K562 (cell line): ENCODE results near the gene OR8B3. TPM values are rescaled to one million over a fixed set of nuclear protein-coding genes. Genes with fewer than 3 reads are reported as not detected.
A peak's percentile ranks its signal among the peaks of the same experiment; 100 is the strongest.

Experiments used
- ATAC-seq: fragments of 200-7000 bp; cut with Tn5 transposase; 3 replicates; pipeline ENCODE4 v1.9.1; 2020; ENCODE audit warnings: moderate library complexity
- BruUV-seq: library from RNA; stranded (reverse); fragments of 400-500 nt; replicated peaks from 2 replicates; lab custom pipeline; 2021; lab: Mats Ljungman, UMichigan
- CTCF ChIA-PET: fragments of 300-600 bp; formaldehyde crosslinking; extraction: SDS; loops from one replicate; lab custom pipeline; 2021; ENCODE audit warnings: low intra/inter-chr PET ratio; lab: Yijun Ruan, JAX
- POLR2A ChIA-PET: fragments of 300-600, 350-650 bp; sonication (Branson Sonifier 250); formaldehyde crosslinking; extraction: SDS; loops from one replicate; lab custom pipeline; 2021; ENCODE audit warnings: antibody characterized with exemption, inconsistent platforms; lab: Yijun Ruan, JAX
- DNase-seq, 4 experiments: peaks; one replicate each; pipeline versions ENCODE4 v3.0.0 to v3.0.0-alpha.2; 2011 to 2018; ENCODE audit warnings: low spot score in 3 of 4, mixed read lengths in 3 of 4; ENCODE audit errors: extremely low read depth in 1 of 4
- FAIRE-seq: peaks from 2 replicates; lab custom pipeline; 2011; peaks lifted over from hg19 to GRCh38; lab: Jason Lieb, UNC
- H2AFZ ChIP-seq: 2 replicates; pipeline ENCODE4 v1.6.0; 2011; ENCODE audit warnings: low read depth, low read length, control low read depth, inconsistent platforms
- H3K27ac ChIP-seq: fragments of 200-600 bp; 3 replicates; pipeline ENCODE4 v1.8.0; 2011; ENCODE audit warnings: low read depth, mild to moderate bottlenecking, control low read depth, inconsistent platforms, low read length, moderate library complexity, mixed read lengths; ENCODE audit errors: extremely low read depth
- H3K27me3 ChIP-seq, 2 experiments: fragments of 300-600 bp in 1 of 2; 2 replicates in 1 of 2; 3 replicates in 1 of 2; pipeline versions ENCODE4 v1.6.0 to v1.8.0; 2011; ENCODE audit warnings: inconsistent platforms in 2 of 2, low read length in 2 of 2, mild to moderate bottlenecking in 1 of 2, mixed read lengths in 1 of 2, moderate library complexity in 1 of 2; ENCODE audit not compliant: control insufficient read depth in 2 of 2, insufficient read depth in 2 of 2
- H3K36me3 ChIP-seq: fragments of 300-600 bp; 3 replicates; pipeline ENCODE4 v1.8.0; 2011; ENCODE audit warnings: mild to moderate bottlenecking, low read length, inconsistent platforms; ENCODE audit not compliant: control insufficient read depth, insufficient read depth
- H3K4me1 ChIP-seq, 2 experiments: fragments of 200-600 bp in 1 of 2; replicated peaks in 1 of 2; 2 replicates in 1 of 2; 3 replicates in 1 of 2; pipeline versions ENCODE4 v1.5.1 to v1.8.0; 2011; ENCODE audit warnings: inconsistent platforms in 2 of 2, low read length in 2 of 2, mild to moderate bottlenecking in 1 of 2, mixed read lengths in 1 of 2, moderate library complexity in 1 of 2; ENCODE audit not compliant: control insufficient read depth in 2 of 2, insufficient read depth in 2 of 2
- H3K4me2 ChIP-seq: 2 replicates; pipeline ENCODE4 v1.6.1; 2011; ENCODE audit warnings: low read length, control low read depth, inconsistent platforms, mixed read lengths; ENCODE audit not compliant: insufficient read depth
- H3K4me3 ChIP-seq: fragments of 200-600 bp; sonication (generic), shearing (Covaris generic); 2 replicates; pipeline ENCODE4 v1.5.1; 2016; ENCODE audit warnings: control low read depth, inconsistent platforms
- H3K79me2 ChIP-seq: fragments of 200-600 bp; 3 replicates; pipeline ENCODE4 v1.8.0; 2011; ENCODE audit warnings: low read length, inconsistent platforms; ENCODE audit not compliant: control insufficient read depth, insufficient read depth
- H3K9ac ChIP-seq, 2 experiments: 2 replicates each; pipeline versions ENCODE4 v1.6.0 to v1.6.1; 2011; ENCODE audit warnings: low read depth in 2 of 2, low read length in 2 of 2, control low read depth in 1 of 2, inconsistent platforms in 1 of 2, mild to moderate bottlenecking in 1 of 2, mixed read lengths in 1 of 2; ENCODE audit not compliant: insufficient read depth in 1 of 2
- H3K9me1 ChIP-seq: one replicate; pipeline ENCODE4 v1.6.0; 2011; ENCODE audit warnings: inconsistent platforms, mild to moderate bottlenecking, low read length, moderate library complexity; ENCODE audit not compliant: control insufficient read depth, insufficient read depth
- H3K9me3 ChIP-seq: replicated peaks from 2 replicates; pipeline ENCODE4 v1.5.1; 2011; ENCODE audit warnings: low read depth, low read length, inconsistent platforms; ENCODE audit not compliant: control insufficient read depth, insufficient read depth
- H4K20me1 ChIP-seq: replicated peaks from 2 replicates; pipeline ENCODE4 v1.6.1; 2011; ENCODE audit warnings: low read length, inconsistent platforms, mixed read lengths; ENCODE audit not compliant: control insufficient read depth, insufficient read depth
- CREM ChIP-seq: IDR thresholded peaks from 2 replicates; pipeline ENCODE4 v1.6.1; 2014; ENCODE audit warnings: antibody characterized with exemption, low read depth
- HMGXB4 ChIP-seq: sonication (generic); formaldehyde crosslinking; IDR thresholded peaks from 2 replicates; pipeline ENCODE4 v1.8.1; 2023; ENCODE audit warnings: mild to moderate bottlenecking, missing genetic modification reagents
- HNRNPH1 ChIP-seq: fragments of 200-400 bp; formaldehyde crosslinking; optimal IDR thresholded peaks from 2 replicates; pipeline ENCODE3; 2017; ENCODE audit warnings: low read depth, mild to moderate bottlenecking, low read length, moderate library complexity
- JUND ChIP-seq, 2 experiments: IDR thresholded peaks; 2 replicates in 1 of 2; 3 replicates in 1 of 2; pipeline ENCODE4 v1.6.1; 2011; ENCODE audit warnings: borderline replicate concordance in 2 of 2, low read depth in 2 of 2, low read length in 2 of 2, improper control_type of control experiment in 1 of 2, missing biosample characterization in 1 of 2, missing genetic modification characterization in 1 of 2, missing genetic modification reagents in 1 of 2
- LCOR ChIP-seq: sonication (generic); formaldehyde crosslinking; IDR thresholded peaks from 2 replicates; pipeline ENCODE4 v1.8.0; 2022; ENCODE audit warnings: mild to moderate bottlenecking, missing genetic modification reagents
- MAFF ChIP-seq: IDR thresholded peaks from 2 replicates; pipeline ENCODE4 v1.6.1; 2012; ENCODE audit warnings: low read length, improper control_type of control experiment
- MAFK ChIP-seq: IDR thresholded peaks from 2 replicates; pipeline ENCODE4 v1.6.1; 2011; ENCODE audit warnings: low read length, improper control_type of control experiment
- MECOM ChIP-seq: fragments of 250-450 bp; sonication (Bioruptor Pico); IDR thresholded peaks from 2 replicates; pipeline ENCODE4 v1.8.0; 2022; ENCODE audit warnings: inconsistent platforms
- RCOR1 ChIP-seq, 2 experiments: IDR thresholded peaks; 2 replicates each; pipeline ENCODE4 v1.6.1; 2012; ENCODE audit warnings: low read depth in 2 of 2, low read length in 2 of 2, borderline replicate concordance in 1 of 2, improper control_type of control experiment in 1 of 2
- TAF15 ChIP-seq: fragments of 200-400 bp; formaldehyde crosslinking; IDR thresholded peaks from 2 replicates; pipeline ENCODE4 v1.6.1; 2017; ENCODE audit warnings: mild to moderate bottlenecking, low read depth, low read length, moderate library complexity
- TRIM28 ChIP-seq: fragments of 450-650 bp; IDR thresholded peaks from 2 replicates; pipeline ENCODE4 v1.6.1; 2017
- ZNF407 ChIP-seq: fragments of 450-650 bp; IDR thresholded peaks from 2 replicates; pipeline ENCODE4 v1.6.1; 2016; ENCODE audit warnings: low read depth
- ZNF766 ChIP-seq: fragments of 200-800 bp; sonication (Bioruptor generic); conservative IDR thresholded peaks from 2 replicates; pipeline ENCODE4 v1.6.1; 2016; ENCODE audit warnings: missing genetic modification characterization, missing compliant biosample characterization
- WGBS: fragments of 100-300 bp; shearing (Covaris generic); methylation state at CpG from one replicate; pipeline ENCODE4 v1.1.6; 2016; ENCODE audit warnings: low coverage, mixed read lengths; ENCODE audit not compliant: insufficient coverage; ENCODE audit errors: missing lambda C conversion rate; 5-methylcytosine and 5-hydroxymethylcytosine counted together
- in situ Hi-C: fragments of 300-500 bp; cut with MboI; formaldehyde crosslinking; loops from 4 replicates; pipeline ENCODE4 v1.15.0; 2018; ENCODE audit warnings: inconsistent platforms, mixed read lengths
- intact Hi-C: fragments of 100-400 bp; cut with micrococcal nuclease; formaldehyde crosslinking; loops from 2 replicates; pipeline ENCODE4 v1.14.2; 2022
- polyA plus RNA-seq, 8 experiments: library from polyadenylated mRNA; depleted of rRNA in 4 of 8; stranded (reverse) in 5 of 8; unstranded in 3 of 8; fragments of >200 nt; fragmentation: Nextera tagmentation in 2 of 8; fragmentation: Illumina TruSeq in 1 of 8; extraction: Ambion mirVana in 2 of 8; extraction: Trizol in 1 of 8; gene quantifications; 2 replicates each; pipeline versions ENCODE4 v1.2.1 to v1.2.3, GENCODE V29; 2011 to 2014; ENCODE audit warnings: inconsistent platforms in 1 of 8, missing spikeins in 1 of 8
- total RNA-seq, 7 experiments: library from RNA; depleted of rRNA in 6 of 7; stranded (reverse); fragments of >200 nt in 6 of 7; fragmentation: Illumina TruSeq in 2 of 7; extraction: Trizol in 2 of 7; gene quantifications; 2 replicates each; pipeline versions ENCODE4 v1.2.1 to v1.2.3, GENCODE V29; 2011 to 2021; ENCODE audit warnings: low replicate concordance in 1 of 7

OR8B3 gene
- total and polyA plus RNA-seq, 9 of the 15 experiments (the other 6 are each of a cell fraction or from before 2014, with no cell fraction given): 0.13 TPM; not detected in 8

GRCh38 chr11:124440608-124441007, 41.8 kb upstream of the OR8B3 start:
- Histone ChIP-seq H3K9ac (no peak overlapping the region), H3K4me3 (no peak overlapping the region), H3K27ac (peak overlapping the region; percentile 4; the same call in 2 of the 3 replicates), H3K27me3 (no peaks in the 10 kb centered on the region), H3K9me3 (no peaks in the 10 kb centered on the region), H3K79me2 (no peaks in the 10 kb centered on the region), H4K20me1 (no peaks in the 10 kb centered on the region), H3K4me2 (peak overlapping the region; percentile 58), H2AFZ (peak overlapping the region; percentile 61; the same call in 1 of the 2 replicates), H3K4me1 (peaks cover 0 to 17% of the 10 kb centered on the region in 2 experiments; a peak in 2 of 5 replicates), H3K36me3 (no peaks in the 10 kb centered on the region), H3K9me1 (no peaks in the 10 kb centered on the region)
- ChIA-PET POLR2A (interaction anchor here (0.7 to 1.4 kb wide), 3 partner anchors 10 to 227 kb away, joined by 3 to 4 read pairs (median 3); no protein-coding TSS in a partner anchor), CTCF (no interaction called here)
- FAIRE-seq: peak; percentile 71
- in situ Hi-C loops: no loop called here
- no TSS peak for BruUV-seq
- intact Hi-C loops: no loop called here
- ATAC-seq: peak; percentile 72
- WGBS: 12% methylated on average over 4 of the region's 4 CpGs
- peak in 2 of 4 experiments; percentile 6 to 55 for DNase-seq
- TF ChIP-seq MAFK (peak; percentile 88), MAFF (peak; percentile 87; the same call in 1 of the 2 replicates), MECOM (CRISPR knock-in tag) (peak; percentile 45; the same call in 1 of the 2 replicates), HMGXB4 (CRISPR knock-in tag) (no peak), TAF15 (no peak), RCOR1 (IDR thresholded peaks at IDR 0.05; ENCODE audit: borderline replicate concordance in 1 of 2, low read depth in 2 of 2, low read length in 2 of 2) (peak in 1 of 2 experiments; percentile 87; a peak in 2 of 4 replicates), CREM (0 out of 2 replicates have a peak, but pooled peaks have one; percentile 19), ZNF407 (no peak), ZNF766 (no peak), TRIM28 (peak; percentile 40; the same call in 1 of the 2 replicates), LCOR (peak; percentile 87; the same call in 1 of the 2 replicates), HNRNPH1 (no peak), JUND (IDR thresholded peaks at IDR 0.05; ENCODE audit: borderline replicate concordance, low read depth, low read length) (peak; percentile 79; the same call in 1 of the 2 replicates), JUND (tag; IDR thresholded peaks at IDR 0.05; ENCODE audit: borderline replicate concordance, low read depth, low read length) (peak; percentile 80; the same call in 2 of the 3 replicates)
